Kidney epithelial cell (primary cell): ENCODE data around the gene PREX1. TPM values are rescaled to one million over a fixed set of nuclear protein-coding genes. Genes with fewer than 3 reads are reported as not detected.

ENCODE experiments used
- DNase-seq: peaks from one replicate; pipeline ENCODE4 v3.0.0-alpha.2; 2010; ENCODE audit warnings: low read depth
- H3K27me3 ChIP-seq: 2 replicates; pipeline ENCODE4 v1.6.0; 2011; ENCODE audit warnings: low read length; ENCODE audit not compliant: control insufficient read depth, insufficient read depth
- H3K36me3 ChIP-seq: 2 replicates; pipeline ENCODE4 v1.5.1; 2011; ENCODE audit warnings: low read length; ENCODE audit not compliant: control insufficient read depth, insufficient read depth
- H3K4me3 ChIP-seq: 2 replicates; pipeline ENCODE4 v1.5.1; 2011; ENCODE audit warnings: low read depth, mild to moderate bottlenecking, control low read depth, low read length
- CTCF ChIP-seq: IDR thresholded peaks from 2 replicates; pipeline ENCODE4 v1.5.1; 2011; ENCODE audit warnings: mild to moderate bottlenecking, moderate library complexity, low read length, control low read depth, inconsistent platforms; ENCODE audit not compliant: insufficient read depth, poor library complexity, severe bottlenecking
- total RNA-seq: library from RNA; depleted of rRNA; stranded (reverse); fragments of >200 nt; gene quantifications from 2 replicates; pipeline ENCODE4 v1.2.3, GENCODE V29; 2015

Gene PREX1
- total RNA-seq, 1 donor from 2014 or later = 3.5 TPM

- no peak for TF ChIP-seq CTCF
- no peaks in the 10 kb centered on the region for H3K36me3 ChIP-seq
- no peak for DNase-seq
- H3K27me3 ChIP-seq = no peaks in the 10 kb centered on the region
- H3K4me3 ChIP-seq = no peak overlapping the region
These were observed 132.5 kb downstream of the PREX1 start for GRCh38 chr20:48695255-48695654.

- no peak for TF ChIP-seq CTCF
- H3K36me3 ChIP-seq = no peaks in the 10 kb centered on the region
- H3K4me3 ChIP-seq = no peak overlapping the region
- no peaks in the 10 kb centered on the region for H3K27me3 ChIP-seq
- no peak for DNase-seq
These were observed 133.4 kb downstream of the PREX1 start for GRCh38 chr20:48694381-48694865.

- Histone ChIP-seq H3K27me3 (no peaks in the 10 kb centered on the region), H3K36me3 (no peaks in the 10 kb centered on the region), H3K4me3 (no peak overlapping the region)
- no peak for TF ChIP-seq CTCF
- no peak for DNase-seq
These were observed 136.3 kb downstream of the PREX1 start for GRCh38 chr20:48691523-48691922.

GRCh38 chr20:48690888-48691287 lies 136.9 kb downstream of the PREX1 start:
- no peaks in the 10 kb centered on the region for H3K27me3 ChIP-seq
- no peak for TF ChIP-seq CTCF
- no peak for DNase-seq

GRCh38 chr20:48689874-48690571 lies 137.8 kb downstream of the PREX1 start:
- Histone ChIP-seq H3K27me3 (no peaks in the 10 kb centered on the region), H3K36me3 (no peaks in the 10 kb centered on the region), H3K4me3 (no peak overlapping the region)
- TF ChIP-seq CTCF = no peak
- DNase-seq = no peak

More at GRCh38 chr20:48690888-48691287, 136.9 kb downstream of the PREX1 start:
- no peaks in the 10 kb centered on the region for H3K36me3 ChIP-seq
- no peak overlapping the region for H3K4me3 ChIP-seq

- Histone ChIP-seq H3K27me3 (no peaks in the 10 kb centered on the region), H3K36me3 (no peaks in the 10 kb centered on the region), H3K4me3 (no peak overlapping the region)
- no peak for DNase-seq
- no peak for TF ChIP-seq CTCF
These were observed 138.4 kb downstream of the PREX1 start for GRCh38 chr20:48689388-48689787.
